RCC 7860 (cell line): ENCODE results near the gene FOXN3.

ENCODE experiments used
- DNase-seq: peaks from one replicate; pipeline ENCODE4 v3.0.0-alpha.2; 2015; ENCODE audit warnings: low spot score
- FAIRE-seq: peaks from 2 replicates; lab custom pipeline; 2012; peaks lifted over from hg19 to GRCh38; lab: Jason Lieb, UNC

FOXN3 gene

DNA sequence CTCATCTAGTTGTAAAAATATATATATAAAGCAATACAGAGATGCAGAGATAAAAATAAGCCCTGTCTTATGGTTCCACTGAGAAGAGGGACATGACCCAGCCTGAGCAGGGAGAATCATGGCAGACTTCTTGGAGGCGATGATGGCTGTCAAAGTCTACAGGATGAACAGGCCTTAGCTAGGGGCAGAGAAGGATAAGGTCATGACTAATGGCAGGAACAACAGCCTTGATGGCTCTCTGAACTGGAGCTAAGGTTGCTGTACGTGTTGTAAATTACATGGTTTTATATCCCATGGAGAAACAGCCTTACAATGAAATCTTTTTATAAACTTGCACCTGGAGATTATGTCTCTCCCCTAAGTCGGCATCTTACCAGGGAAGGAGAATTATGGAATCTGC, 32.4 kb downstream of the FOXN3 start:
- FAIRE-seq (no peak), DNase-seq (no peak)

DNA sequence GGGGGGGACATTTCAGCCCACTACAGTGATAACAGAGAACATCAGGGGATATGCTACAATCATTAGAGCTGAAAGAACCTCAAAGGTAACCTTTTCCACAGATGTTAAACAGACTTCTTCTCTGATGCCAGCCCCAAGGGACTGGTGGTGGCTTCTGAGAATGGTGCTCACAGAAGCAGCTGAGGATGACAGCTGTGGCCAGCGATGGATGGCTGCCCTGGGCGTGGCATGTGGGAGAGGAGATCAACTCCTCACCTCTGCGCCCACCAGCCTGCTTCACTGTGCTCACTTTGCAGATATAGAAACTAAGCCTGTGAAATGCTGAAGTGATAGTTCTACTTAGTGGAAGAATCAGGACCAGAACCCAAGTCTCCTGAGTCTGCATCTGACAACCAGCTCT, 33.0 kb downstream of the FOXN3 start:
- DNase-seq, result no peak
- FAIRE-seq, result no peak

DNA sequence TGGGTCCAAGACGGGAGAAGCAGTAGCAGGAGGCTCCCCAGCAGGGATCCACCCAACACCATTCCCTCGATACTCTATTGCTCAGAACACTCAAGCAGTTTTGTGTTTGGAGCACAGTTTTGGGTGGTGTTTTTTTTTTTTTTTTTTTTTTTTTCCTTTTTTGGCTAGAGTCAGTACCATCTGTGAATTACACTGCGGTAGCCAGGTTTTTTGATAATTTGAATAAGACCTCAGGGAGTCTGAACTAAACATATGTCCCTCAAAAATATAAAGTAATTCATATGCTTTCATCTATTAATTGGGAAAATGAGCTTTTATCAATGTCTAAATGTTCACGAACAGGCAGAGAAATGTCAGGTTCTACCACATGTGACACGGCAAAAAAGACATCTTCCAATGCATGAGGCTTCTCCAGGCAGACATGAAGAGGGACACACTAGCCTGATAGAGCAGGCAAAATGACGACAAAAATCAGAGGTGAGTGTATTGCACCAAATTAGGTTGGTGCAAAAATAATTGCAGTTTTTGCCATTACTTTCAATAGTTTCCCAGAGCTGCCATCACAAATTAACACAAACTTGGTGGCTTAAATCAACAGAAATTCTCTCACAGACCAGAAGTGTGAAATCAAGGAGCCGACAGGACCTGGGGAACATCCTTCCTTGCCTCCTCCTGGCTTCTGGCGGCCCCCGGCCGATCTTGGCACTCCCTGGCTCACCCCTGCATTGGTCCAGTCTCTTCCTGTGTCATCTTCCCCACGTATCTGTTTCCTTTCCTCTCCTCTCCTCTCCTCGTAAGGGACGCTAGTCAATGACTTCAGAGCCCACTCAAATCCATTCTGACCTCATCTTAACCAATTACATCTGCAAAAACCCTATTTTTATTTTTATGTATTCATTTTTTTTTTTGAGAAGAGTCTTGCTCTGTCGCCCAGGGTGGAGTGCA, 33.9 kb downstream of the FOXN3 start:
- FAIRE-seq (no peak), DNase-seq (no peak)

DNA sequence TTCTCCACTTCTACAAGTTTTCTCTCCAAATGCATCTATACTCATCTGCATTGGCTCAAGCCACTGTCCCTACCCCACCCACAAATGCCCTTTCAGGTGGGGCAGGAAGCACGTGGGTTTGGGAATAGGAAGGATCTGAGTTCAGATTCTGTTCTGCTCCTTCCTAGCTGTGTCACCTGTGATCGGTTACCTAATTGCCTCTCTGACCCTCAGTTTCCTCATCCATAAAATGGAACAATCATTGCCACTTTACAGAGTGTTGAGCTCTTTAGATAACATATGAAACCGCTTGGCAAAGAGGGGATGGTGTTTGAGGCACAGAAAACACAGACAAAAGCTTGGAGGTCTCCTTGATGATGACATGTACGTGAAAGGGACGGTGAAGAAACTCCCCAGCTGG, 34.5 kb downstream of the FOXN3 start:
- FAIRE-seq (no peak), DNase-seq (no peak)

DNA sequence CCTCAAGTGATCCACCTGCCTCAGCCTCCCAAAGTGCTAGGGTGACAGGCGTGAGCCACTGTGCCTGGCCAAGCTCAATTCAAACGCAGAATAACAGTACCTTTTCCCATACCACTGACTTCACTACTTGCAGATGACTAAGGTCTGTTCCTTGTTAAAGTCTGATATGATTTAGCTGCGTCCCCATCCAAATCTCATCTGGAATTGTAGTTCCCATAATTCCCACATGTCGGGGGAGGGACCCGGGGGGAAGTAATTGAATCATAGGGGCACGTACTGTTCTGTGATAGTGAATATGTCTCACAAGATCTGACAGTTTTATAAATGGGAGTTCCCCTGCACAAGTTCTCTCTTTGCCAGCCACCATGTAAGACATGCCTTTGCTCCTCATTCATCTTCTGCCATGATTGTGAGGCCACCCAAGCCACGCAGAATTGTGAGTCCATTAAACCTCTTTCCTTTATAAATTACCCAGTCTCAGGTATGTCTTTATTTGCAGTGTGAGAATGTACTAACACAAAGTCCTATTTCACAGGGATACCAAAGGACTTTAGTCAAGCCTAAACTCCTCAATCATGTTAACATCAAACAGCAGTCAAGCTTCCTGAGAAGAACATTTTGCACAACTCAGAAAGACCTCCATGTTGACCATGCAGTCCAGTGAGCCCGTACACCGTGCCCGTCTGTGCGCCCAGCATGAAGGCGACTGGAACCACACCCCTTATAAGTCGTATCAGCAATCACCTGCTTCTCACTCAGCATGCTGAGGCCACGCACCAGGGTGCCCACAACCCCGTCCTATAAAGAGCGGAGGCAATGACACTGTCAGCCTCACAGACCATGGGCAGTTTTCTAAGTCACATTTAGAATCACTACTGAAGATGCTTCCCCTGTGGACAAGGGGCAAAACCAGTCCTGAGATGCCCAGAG, 36.9 kb downstream of the FOXN3 start:
- FAIRE-seq (no peak), DNase-seq (no peak)

DNA sequence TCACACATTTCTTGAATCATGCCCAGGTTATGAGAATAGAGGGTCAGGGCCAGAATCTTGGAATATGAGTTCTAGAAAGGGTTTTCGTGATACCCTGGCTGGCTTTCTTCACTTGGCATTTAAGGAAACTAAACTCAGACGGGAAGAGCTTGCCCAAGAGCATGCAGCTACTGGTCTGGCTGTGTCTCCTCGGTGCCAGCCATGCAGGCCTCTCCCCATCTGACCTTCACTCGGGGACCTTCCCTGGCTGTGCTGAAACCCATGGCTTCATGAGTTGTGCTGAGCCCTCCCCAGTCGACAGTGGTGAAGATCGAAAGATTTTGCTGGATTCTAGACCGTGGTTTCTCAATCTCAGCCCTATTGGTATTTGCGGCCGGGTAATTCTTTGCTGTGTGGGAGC, 38.0 kb downstream of the FOXN3 start:
- FAIRE-seq (no peak), DNase-seq (no peak)

DNA sequence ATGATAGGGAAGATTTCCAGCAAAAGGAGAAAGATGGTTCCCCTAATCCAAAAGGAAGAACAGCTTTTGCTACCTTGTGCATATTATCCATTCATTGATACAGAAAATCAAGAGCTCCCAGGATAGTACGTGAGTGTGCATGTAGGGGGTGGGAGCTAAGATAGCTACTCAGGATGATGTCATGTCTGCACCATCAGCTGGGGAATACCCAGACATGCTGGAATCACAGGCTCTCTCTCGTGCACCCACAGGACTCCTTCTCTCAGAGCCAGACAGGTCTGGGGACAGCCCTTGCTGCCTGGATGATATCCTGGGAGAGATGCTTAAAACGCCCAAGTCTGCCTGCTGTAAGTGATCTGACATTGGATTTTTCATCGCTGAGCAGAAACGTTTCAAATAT, 38.9 kb downstream of the FOXN3 start:
- DNase-seq (peak; percentile 48), FAIRE-seq (no peak)

DNA sequence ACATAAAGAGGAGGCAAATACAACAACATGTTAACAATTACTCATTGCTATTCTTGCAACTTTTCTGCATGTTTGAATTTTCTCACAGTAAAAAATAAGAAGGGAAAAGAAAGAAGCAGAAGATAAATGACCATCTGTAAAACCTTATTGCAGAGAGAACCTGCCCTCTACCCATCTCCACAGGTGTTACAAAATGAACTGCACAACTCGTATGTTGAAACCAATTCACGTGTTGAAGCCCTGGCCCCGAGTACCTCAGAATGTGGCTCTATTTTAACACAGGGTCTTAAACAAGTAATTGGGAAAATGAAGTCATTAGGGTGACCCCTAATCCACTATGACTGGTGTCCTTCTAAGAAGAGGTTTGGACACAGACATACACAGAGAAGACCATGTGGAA, 39.5 kb downstream of the FOXN3 start:
- FAIRE-seq (no peak), DNase-seq (no peak)

DNA sequence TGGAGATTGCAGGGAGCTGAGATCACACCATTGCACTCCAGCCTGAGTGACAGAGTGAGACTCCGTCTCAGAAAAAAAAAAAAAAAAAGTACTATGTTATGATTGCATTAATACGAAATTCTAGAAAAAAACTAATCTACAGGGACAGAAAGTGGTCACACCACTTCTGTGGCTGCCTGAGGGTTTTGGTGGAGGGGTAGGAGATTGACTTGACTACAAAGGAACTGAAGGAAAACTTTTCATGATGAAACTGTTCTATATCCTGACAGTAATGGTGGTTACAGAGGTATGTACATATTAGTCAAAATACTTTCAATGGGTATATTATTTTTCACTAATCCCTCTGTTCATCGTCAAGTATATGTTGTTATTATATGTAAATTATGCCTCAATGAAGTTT, 42.1 kb downstream of the FOXN3 start:
- FAIRE-seq, result no peak
- no peak for DNase-seq

DNA sequence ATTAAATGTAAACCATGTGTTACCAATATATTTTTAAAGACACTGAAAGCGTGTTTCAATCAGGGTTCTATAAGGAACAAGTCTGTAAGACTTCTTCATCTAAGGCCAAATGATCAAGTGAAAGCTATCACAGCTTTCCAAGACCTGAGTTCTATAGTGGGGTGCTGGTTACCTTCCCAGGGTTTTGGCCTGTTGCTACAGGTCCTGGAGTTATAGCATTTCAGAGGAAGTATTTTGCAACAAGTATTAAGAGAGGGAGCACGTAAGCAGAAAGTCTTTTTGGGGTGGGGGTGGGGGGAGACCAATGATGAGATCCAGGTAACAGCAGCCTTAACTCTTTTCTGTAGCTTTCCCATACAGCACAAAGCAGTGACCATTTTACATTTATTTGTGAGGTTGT, 43.8 kb downstream of the FOXN3 start:
- DNase-seq (no peak), FAIRE-seq (no peak)

DNA sequence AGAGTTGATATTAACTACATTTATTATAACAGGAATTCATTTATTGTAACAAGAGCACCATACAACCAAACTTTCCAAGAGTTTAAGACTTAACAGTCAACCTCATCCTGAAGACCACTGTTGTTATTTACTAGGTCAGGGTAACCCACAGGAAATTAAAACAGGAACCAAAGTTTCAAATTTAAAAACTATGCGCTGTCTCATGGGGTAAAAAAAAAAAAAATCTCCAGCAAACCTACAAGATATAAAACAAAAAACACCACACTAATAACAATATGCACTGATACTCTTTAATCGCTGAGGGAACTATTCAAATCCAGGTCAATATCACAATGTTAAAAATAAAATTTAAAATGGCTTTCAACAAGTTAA, 44.5 kb downstream of the FOXN3 start:
- no peak for DNase-seq
- no peak for FAIRE-seq

DNA sequence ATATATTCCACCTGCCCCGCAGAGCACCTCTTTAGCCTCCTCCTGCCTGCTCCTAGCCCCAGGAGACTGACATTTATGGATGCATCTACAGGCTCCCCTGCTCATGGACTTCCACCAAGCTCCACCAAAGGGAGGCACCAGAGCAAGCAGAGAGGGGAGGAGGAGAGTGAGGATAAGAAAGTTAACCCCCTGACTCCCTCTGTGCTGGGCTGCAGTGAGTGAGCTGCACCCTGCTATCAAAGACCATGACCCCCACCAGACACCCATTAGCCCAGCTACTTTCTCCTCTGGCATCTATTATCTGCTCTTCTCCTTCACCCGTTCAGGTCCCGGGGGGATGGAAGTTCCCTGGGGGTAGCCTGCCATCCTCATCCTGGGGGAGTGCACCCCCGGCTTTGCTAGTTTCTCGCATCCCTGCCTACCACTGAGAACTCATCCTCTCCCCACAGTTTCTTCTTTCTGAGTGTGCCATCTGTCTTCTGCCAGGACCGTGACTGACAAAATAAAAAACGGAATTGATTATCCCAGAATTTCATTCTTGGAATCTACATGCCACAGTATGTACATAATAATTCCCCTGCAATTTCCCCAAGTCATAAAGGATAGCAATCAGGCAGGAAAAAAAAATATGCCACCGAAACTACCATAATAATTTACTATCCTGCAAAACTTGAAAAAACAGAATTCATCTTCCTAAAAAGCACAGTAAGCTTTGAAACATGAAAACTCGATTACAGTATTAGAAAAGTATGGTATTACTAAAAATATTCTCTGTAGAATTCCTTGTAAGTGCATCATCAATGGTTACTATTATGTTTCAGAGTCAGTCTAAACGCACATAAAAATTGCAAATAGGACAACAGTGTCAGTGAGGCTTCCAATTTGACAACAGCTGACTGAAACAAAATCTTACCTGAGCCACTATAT, 45.2 kb downstream of the FOXN3 start:
- FAIRE-seq (no peak), DNase-seq (no peak)

DNA sequence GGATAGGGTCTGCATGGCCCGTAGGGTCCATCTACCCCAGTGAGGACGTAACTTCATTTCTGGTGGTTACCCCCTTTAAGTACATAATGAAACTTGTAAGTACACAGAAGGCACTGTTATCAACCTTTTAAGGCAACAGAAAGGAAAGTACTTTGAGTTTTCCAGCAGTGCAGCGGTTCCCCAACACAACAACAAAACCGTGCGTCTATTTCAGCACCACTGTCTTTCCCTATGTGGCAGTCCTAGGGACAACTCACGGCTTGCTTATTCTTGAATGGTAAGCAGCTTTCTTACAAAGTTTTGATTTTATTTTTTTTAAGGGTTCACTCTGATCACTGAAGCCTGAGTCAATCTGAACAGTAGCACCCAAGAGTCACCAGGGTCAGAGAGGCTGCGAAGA, 46.3 kb downstream of the FOXN3 start:
- FAIRE-seq, result no peak
- DNase-seq, result no peak

DNA sequence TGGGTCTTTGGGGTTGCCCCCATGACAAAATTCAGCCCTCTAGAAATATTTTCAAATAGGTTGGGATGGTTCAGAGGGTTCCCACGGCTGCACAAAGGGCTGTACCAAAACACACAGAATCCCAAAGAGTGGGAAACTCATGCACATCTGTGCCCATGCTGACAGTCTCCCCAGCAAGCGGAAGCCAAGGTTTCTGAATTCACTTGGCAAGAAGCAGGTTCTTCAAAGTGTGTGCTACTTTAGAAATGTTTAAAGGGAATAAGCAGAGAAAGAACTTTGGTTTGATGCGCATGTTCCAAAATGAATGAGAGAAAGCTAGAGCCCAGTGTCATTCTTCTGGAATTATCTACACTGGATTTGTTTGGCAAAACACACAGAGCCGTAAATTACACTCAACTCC, 46.7 kb downstream of the FOXN3 start:
- no peak for FAIRE-seq
- no peak for DNase-seq

DNA sequence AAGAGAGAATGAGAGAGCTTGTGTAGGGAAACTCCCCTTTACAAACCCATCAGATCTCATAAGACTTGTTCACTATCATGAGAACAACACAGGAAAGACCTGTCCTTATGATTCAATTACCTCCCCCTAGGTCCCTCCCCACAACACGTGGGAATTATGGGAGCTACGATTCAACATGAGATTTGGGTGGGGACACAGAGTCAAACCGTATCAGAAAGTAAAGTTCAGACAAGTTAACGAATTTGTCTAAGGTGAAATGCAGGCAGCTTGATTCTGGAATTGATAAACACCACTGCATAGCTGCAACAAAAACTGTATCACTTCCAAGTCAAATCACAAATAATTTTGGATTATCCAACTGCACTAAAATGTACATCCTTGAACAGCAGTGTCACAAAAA, 47.4 kb downstream of the FOXN3 start:
- DNase-seq, result no peak
- no peak for FAIRE-seq

DNA sequence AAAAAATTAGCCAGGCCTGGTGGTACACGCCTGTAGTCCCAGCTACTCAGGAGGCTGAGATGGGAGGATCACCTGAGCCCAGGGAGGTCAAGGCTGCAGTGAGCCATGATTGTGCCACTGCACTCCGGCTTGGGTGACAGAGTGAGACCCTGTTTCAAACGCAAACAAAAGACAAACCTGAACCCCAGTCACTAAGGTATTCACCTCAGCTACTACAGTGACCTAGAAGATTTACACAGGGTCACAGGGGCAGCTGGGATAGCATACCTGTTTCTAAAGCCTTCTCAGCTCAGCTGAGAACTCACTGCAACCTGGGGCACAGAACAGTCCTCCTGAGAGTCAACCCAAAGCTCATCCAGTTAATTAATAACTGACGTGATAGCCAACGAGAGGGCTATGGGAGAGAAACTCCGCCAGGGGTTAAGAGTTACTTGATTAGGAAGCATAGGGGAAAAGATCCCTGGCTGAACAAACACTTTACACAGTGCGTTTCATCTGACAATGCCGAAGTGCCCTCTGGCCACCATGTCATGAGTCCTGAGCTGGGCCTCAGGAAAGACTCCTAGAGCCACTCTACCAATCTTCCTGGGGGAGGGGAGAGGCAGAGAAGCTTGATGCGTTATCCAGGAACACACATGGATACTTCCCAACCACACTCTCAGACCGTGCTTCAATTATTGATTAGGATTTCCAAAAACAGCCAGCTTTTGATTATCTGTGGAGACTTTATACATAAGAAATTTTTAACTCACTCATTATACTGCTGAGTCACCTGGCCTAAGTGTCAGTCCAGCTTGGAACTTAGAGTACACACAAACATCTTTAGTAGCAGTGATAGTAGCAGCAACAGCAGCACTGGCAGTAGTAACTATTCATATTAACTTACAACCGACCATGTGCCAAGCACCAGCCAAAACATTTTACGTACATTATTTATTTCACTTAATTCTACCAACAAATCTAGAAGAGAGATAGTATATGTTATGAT, 48.2 kb downstream of the FOXN3 start:
- FAIRE-seq, result no peak
- no peak for DNase-seq

DNA sequence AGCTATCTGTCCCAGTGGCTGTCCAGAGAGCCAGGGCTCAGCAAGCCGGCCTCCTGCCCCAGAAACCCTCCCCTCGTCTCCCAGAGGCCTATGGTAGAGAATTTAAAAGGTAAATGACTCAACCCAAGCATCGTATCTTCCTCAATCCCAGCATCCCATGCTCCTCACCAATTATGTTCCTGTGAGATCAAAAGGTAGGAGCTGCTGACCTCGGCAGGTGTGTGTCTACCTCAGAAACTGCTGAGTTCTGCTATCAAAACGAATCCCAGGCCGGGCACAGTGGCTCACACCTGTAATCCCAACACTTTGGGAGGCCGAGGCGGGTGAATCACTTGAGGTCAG, 49.3 kb downstream of the FOXN3 start:
- DNase-seq (no peak), FAIRE-seq (no peak)

DNA sequence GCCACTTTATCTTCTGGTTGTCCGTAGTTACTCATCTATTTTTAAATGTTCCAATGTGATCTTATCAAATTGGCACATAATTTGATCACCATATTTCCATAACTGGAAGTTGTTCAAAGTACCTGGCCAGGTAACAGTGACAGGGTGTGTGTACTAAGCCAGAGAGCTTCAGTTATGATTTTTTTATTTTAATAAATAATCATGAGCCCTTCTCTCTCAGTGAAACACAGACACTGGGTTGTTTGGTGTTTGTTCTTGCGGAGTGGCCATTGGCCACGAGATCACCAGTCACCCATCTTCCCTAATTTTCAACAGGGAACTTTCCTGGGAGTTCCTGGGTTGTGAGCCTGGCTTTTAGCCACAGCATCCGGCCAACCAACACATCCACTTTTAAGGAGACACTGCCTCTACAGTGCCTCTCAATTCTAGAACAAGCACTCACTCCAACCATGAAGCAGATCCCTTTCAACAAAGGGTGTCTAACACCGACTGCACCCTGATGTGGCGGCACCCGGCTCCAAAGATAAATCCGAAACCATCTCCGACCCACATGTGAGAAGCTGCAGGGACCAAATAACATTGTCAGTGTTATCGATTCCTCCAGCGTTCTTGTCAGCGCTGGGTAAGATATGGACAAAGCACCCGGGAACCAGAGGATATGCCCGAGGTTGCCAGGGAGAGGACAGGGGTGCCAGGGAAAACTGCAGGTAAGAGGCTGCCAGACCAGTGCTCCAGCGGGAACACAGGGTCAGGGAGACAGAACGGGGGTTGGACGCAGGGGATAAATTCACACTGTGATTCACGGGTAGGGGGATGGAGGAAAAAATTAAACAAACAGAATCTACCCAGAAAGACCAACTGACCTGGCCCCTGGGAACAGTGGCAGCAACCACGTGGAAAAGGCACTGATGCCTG, 49.9 kb downstream of the FOXN3 start:
- no peak for DNase-seq
- FAIRE-seq, result no peak
